GM12891 (cell line): ENCODE data around the gene OSGIN1.

Experiments
- PAX5 ChIP-seq: IDR thresholded peaks from 2 replicates; pipeline ENCODE4 v1.6.1; 2011; ENCODE audit warnings: low read length, moderate library complexity, mild to moderate bottlenecking; ENCODE audit not compliant: insufficient read depth, severe bottlenecking
- POLR2A ChIP-seq: IDR thresholded peaks from 2 replicates; pipeline ENCODE4 v1.6.1; 2011; ENCODE audit warnings: low read depth, low read length, control low read depth
- POLR2AphosphoS5 ChIP-seq: IDR thresholded peaks from 2 replicates; pipeline ENCODE4 v1.6.1; 2011; ENCODE audit warnings: low read depth, low read length, control low read depth
- SPI1 ChIP-seq: IDR thresholded peaks from 2 replicates; pipeline ENCODE4 v1.6.1; 2011; ENCODE audit warnings: low read depth, low read length, control low read depth
- TAF1 ChIP-seq: IDR thresholded peaks from 2 replicates; pipeline ENCODE4 v1.6.1; 2011; ENCODE audit warnings: low read depth, low read length, control low read depth

- TF ChIP-seq POLR2A (no peak), POLR2AphosphoS5 (no peak), TAF1 (no peak), PAX5 (no peak), SPI1 (no peak)
Measured at GRCh38 chr16:84009282-84009681, 56.2 kb downstream of the OSGIN1 start.
